DND-41 (cell line): ENCODE measurements around the gene ANKAR.
"Not testable (repeated sequence)": the region's sequence is repeated elsewhere in the genome, so short reads cannot be mapped to it uniquely, and the experiment has no call there.

Source experiments
- ATAC-seq: fragments of 200-7000 bp; cut with Tn5 transposase; 3 replicates; pipeline ENCODE4 v1.9.1; 2021; ENCODE audit warnings: low read depth; ENCODE audit not compliant: insufficient read depth
- DNase-seq: peaks from one replicate; pipeline ENCODE4 v3.0.0-alpha.2; 2020
- H2AFZ ChIP-seq: 2 replicates; pipeline ENCODE4 v1.6.0; 2012; ENCODE audit warnings: low read depth, low read length
- H3K27ac ChIP-seq: 2 replicates; pipeline ENCODE4 v1.5.1; 2012; ENCODE audit warnings: low read length, inconsistent platforms
- H3K27me3 ChIP-seq: fragments of 200-600 bp; sonication (generic); 2 replicates; pipeline ENCODE4 v1.6.0; 2012; ENCODE audit warnings: low read length, mild to moderate bottlenecking, inconsistent platforms; ENCODE audit not compliant: insufficient read depth, poor library complexity
- H3K36me3 ChIP-seq: 2 replicates; pipeline ENCODE4 v1.5.1; 2012; ENCODE audit warnings: low read length, inconsistent platforms; ENCODE audit not compliant: insufficient read depth
- H3K4me1 ChIP-seq: 2 replicates; pipeline ENCODE4 v1.5.1; 2012; ENCODE audit warnings: mild to moderate bottlenecking, low read length; ENCODE audit not compliant: insufficient read depth
- H3K4me2 ChIP-seq: 2 replicates; pipeline ENCODE4 v1.6.0; 2012; ENCODE audit warnings: mild to moderate bottlenecking, moderate library complexity, low read length, inconsistent platforms; ENCODE audit not compliant: insufficient read depth
- H3K4me3 ChIP-seq, 2 experiments: fragments of 200-600 bp in 1 of 2; shearing (Covaris generic) in 1 of 2; 2 replicates each; pipeline ENCODE4 v1.5.1; 2012 to 2016; ENCODE audit warnings: inconsistent platforms in 2 of 2, low read length in 2 of 2, mild to moderate bottlenecking in 2 of 2, low read depth in 1 of 2, moderate library complexity in 1 of 2
- H3K79me2 ChIP-seq: 2 replicates; pipeline ENCODE4 v1.6.0; 2012; ENCODE audit warnings: low read length, inconsistent platforms; ENCODE audit not compliant: insufficient read depth
- H3K9ac ChIP-seq: 2 replicates; pipeline ENCODE4 v1.6.0; 2012; ENCODE audit warnings: low read depth, mild to moderate bottlenecking, inconsistent platforms, low read length, moderate library complexity
- H3K9me3 ChIP-seq: 2 replicates; pipeline ENCODE4 v1.5.1; 2012; ENCODE audit warnings: low read length, moderate library complexity, mild to moderate bottlenecking, inconsistent platforms; ENCODE audit not compliant: insufficient read depth, severe bottlenecking
- H4K20me1 ChIP-seq: 2 replicates; pipeline ENCODE4 v1.6.0; 2012; ENCODE audit warnings: low read length; ENCODE audit not compliant: insufficient read depth
- CTCF ChIP-seq: IDR thresholded peaks from 2 replicates; pipeline ENCODE4 v1.5.1; 2012; ENCODE audit warnings: borderline replicate concordance, low read length, moderate library complexity, mild to moderate bottlenecking; ENCODE audit not compliant: poor library complexity, severe bottlenecking; ENCODE audit errors: extremely low read depth
- EZH2 ChIP-seq: IDR thresholded peaks from 3 replicates; pipeline ENCODE4 v1.6.1; 2012; ENCODE audit warnings: borderline replicate concordance, low read depth, mild to moderate bottlenecking, moderate library complexity, low read length, inconsistent platforms; ENCODE audit not compliant: severe bottlenecking

ANKAR gene

GRCh38 chr2:189683348-189683747, 8.9 kb downstream of the ANKAR start:
- TF ChIP-seq CTCF (no peak), EZH2 (no peak)
- Histone ChIP-seq H3K27me3 (no peaks in the 10 kb centered on the region), H2AFZ (no peak overlapping the region), H3K79me2 (no peaks in the 10 kb centered on the region), H3K9ac (no peak overlapping the region), H3K4me1 (peaks cover 15% of the 10 kb centered on the region), H3K4me3 (no peak overlapping the region), H3K9me3 (no peaks in the 10 kb centered on the region), H4K20me1 (no peaks in the 10 kb centered on the region), H3K27ac (no peak overlapping the region), H3K36me3 (peaks cover 10% of the 10 kb centered on the region; the same call in 1 of the 2 replicates), H3K4me2 (no peak overlapping the region)
- ATAC-seq: no peak
- DNase-seq: no peak

GRCh38 chr2:189684811-189685210, 10.3 kb downstream of the ANKAR start:
- no peaks in the 10 kb centered on the region for H4K20me1 ChIP-seq
- no peak overlapping the region for H3K9ac ChIP-seq
- no peak overlapping the region for H3K4me3 ChIP-seq
- TF ChIP-seq CTCF: no peak
- no peak for TF ChIP-seq EZH2
- H3K27ac ChIP-seq: no peak overlapping the region
- H3K4me1 ChIP-seq: peaks cover 15% of the 10 kb centered on the region
- H3K27me3 ChIP-seq: no peaks in the 10 kb centered on the region
- peaks cover 13% of the 10 kb centered on the region; the same call in 1 of the 2 replicates for H3K36me3 ChIP-seq
- no peak overlapping the region for H3K4me2 ChIP-seq
- H2AFZ ChIP-seq: no peak overlapping the region
- no peaks in the 10 kb centered on the region for H3K9me3 ChIP-seq
- ATAC-seq: no peak
- no peaks in the 10 kb centered on the region for H3K79me2 ChIP-seq
- DNase-seq: no peak

GRCh38 chr2:189685540-189686229, 11.2 kb downstream of the ANKAR start:
- Histone ChIP-seq H4K20me1 (no peaks in the 10 kb centered on the region), H3K9ac (no peak overlapping the region), H3K36me3 (peaks cover 19% of the 10 kb centered on the region; the same call in 1 of the 2 replicates), H2AFZ (no peak overlapping the region), H3K4me2 (no peak overlapping the region), H3K27me3 (no peaks in the 10 kb centered on the region), H3K79me2 (no peaks in the 10 kb centered on the region), H3K27ac (no peak overlapping the region; the same call in 1 of the 2 replicates), H3K4me3 (no peak overlapping the region), H3K9me3 (no peaks in the 10 kb centered on the region), H3K4me1 (peaks cover 15% of the 10 kb centered on the region)
- ATAC-seq (peak; percentile 91), DNase-seq (peak; percentile 59)
- TF ChIP-seq EZH2 (no peak), CTCF (no peak)

- not testable (repeated sequence) for H2AFZ ChIP-seq, H3K36me3 ChIP-seq, H3K79me2 ChIP-seq, ATAC-seq, H3K27me3 ChIP-seq, H3K4me2 ChIP-seq, H4K20me1 ChIP-seq, H3K9ac ChIP-seq, H3K9me3 ChIP-seq, H3K27ac ChIP-seq, H3K4me3 ChIP-seq, DNase-seq
- peaks cover 15% of the 10 kb centered on the region for H3K4me1 ChIP-seq
Observed at GRCh38 chr2:189687796-189688195, 13.3 kb downstream of the ANKAR start.
